ENCODE results near the gene VMAC.

Gene VMAC

GRCh38 chr19:5893296-5893903, 11.3 kb upstream of the VMAC start:
- Mint-ChIP-seq H3K27ac (no peak overlapping the region), H3K36me3 (peaks cover 15 to 20% of the 10 kb centered on the region in 2 donors), H3K27me3 (peaks cover 20 to 28% of the 10 kb centered on the region in 2 donors), H3K9me3 (no peaks in the 10 kb centered on the region), H3K4me3 (no peak overlapping the region), H3K4me1 (peaks cover 8 to 13% of the 10 kb centered on the region in 2 donors)
- ATAC-seq (replicated peaks), result no peak
- DNase-seq, result no peak

- no peak overlapping the region for H3K4me3 Mint-ChIP-seq
- H3K27ac Mint-ChIP-seq, result no peak overlapping the region
- DNase-seq, result no peak
- H3K36me3 Mint-ChIP-seq, result peaks cover 15 to 20% of the 10 kb centered on the region in 2 donors
- peaks cover 8 to 16% of the 10 kb centered on the region in 2 donors for H3K4me1 Mint-ChIP-seq
- peaks cover 16 to 23% of the 10 kb centered on the region in 2 donors for H3K27me3 Mint-ChIP-seq
- no peaks in the 10 kb centered on the region for H3K9me3 Mint-ChIP-seq
- no peak for ATAC-seq (replicated peaks)
Measured at GRCh38 chr19:5893907-5894703, 10.6 kb upstream of the VMAC start.

- no peak for ATAC-seq (replicated peaks)
- H3K9me3 Mint-ChIP-seq, result no peaks in the 10 kb centered on the region
- H3K36me3 Mint-ChIP-seq, result peaks cover 16 to 22% of the 10 kb centered on the region in 2 donors
- H3K27me3 Mint-ChIP-seq, result peaks cover 10 to 16% of the 10 kb centered on the region in 2 donors
- no peak overlapping the region for H3K27ac Mint-ChIP-seq
- no peak for DNase-seq
- peaks cover 8 to 17% of the 10 kb centered on the region in 2 donors for H3K4me1 Mint-ChIP-seq
- no peak overlapping the region for H3K4me3 Mint-ChIP-seq
Measured at GRCh38 chr19:5894704-5895349, 9.8 kb upstream of the VMAC start.

- no peak overlapping the region for H3K27ac Mint-ChIP-seq
- no peak for DNase-seq
- peaks cover 22 to 27% of the 10 kb centered on the region in 2 donors for H3K36me3 Mint-ChIP-seq
- H3K4me1 Mint-ChIP-seq, result peaks cover 13 to 22% of the 10 kb centered on the region in 2 donors
- no peaks in the 10 kb centered on the region for H3K9me3 Mint-ChIP-seq
- peaks cover 8 to 11% of the 10 kb centered on the region in 2 donors for H3K27me3 Mint-ChIP-seq
- H3K4me3 Mint-ChIP-seq, result no peak overlapping the region
- no peak for ATAC-seq (replicated peaks)
Measured at GRCh38 chr19:5895409-5895808, 9.3 kb upstream of the VMAC start.

GRCh38 chr19:5895890-5896289, 8.8 kb upstream of the VMAC start:
- no peak overlapping the region for H3K4me3 Mint-ChIP-seq
- peaks cover 13 to 24% of the 10 kb centered on the region in 2 donors for H3K4me1 Mint-ChIP-seq
- DNase-seq (no peak), ATAC-seq (replicated peaks) (no peak)
- H3K36me3 Mint-ChIP-seq, result peaks cover 23 to 28% of the 10 kb centered on the region in 2 donors
- H3K9me3 Mint-ChIP-seq, result no peaks in the 10 kb centered on the region
- H3K27ac Mint-ChIP-seq, result no peak overlapping the region
- H3K27me3 Mint-ChIP-seq, result peaks cover 8 to 11% of the 10 kb centered on the region in 2 donors

GRCh38 chr19:5896365-5897076, 8.2 kb upstream of the VMAC start:
- H3K27me3 Mint-ChIP-seq, result peaks cover 8 to 10% of the 10 kb centered on the region in 2 donors
- DNase-seq, result no peak
- ATAC-seq (replicated peaks), result no peak
- H3K9me3 Mint-ChIP-seq, result no peaks in the 10 kb centered on the region
- no peak overlapping the region for H3K4me3 Mint-ChIP-seq
- peaks cover 28 to 31% of the 10 kb centered on the region in 2 donors for H3K36me3 Mint-ChIP-seq
- no peak overlapping the region for H3K27ac Mint-ChIP-seq
- H3K4me1 Mint-ChIP-seq, result peaks cover 17 to 29% of the 10 kb centered on the region in 2 donors

GRCh38 chr19:5897189-5897969, 7.3 kb upstream of the VMAC start:
- H3K9me3 Mint-ChIP-seq, result no peaks in the 10 kb centered on the region
- H3K4me1 Mint-ChIP-seq, result peaks cover 15 to 32% of the 10 kb centered on the region in 2 donors
- H3K36me3 Mint-ChIP-seq, result peaks cover 28 to 30% of the 10 kb centered on the region in 2 donors
- no peak overlapping the region for H3K27ac Mint-ChIP-seq
- H3K27me3 Mint-ChIP-seq, result peaks cover under 1 to 1% of the 10 kb centered on the region in 2 donors
- DNase-seq, result no peak
- H3K4me3 Mint-ChIP-seq, result no peak overlapping the region
- ATAC-seq (replicated peaks), result no peak

- peaks cover 33 to 34% of the 10 kb centered on the region in 2 donors for H3K36me3 Mint-ChIP-seq
- no peak overlapping the region for H3K4me3 Mint-ChIP-seq
- no peak overlapping the region for H3K27ac Mint-ChIP-seq
- no peaks in the 10 kb centered on the region for H3K9me3 Mint-ChIP-seq
- H3K4me1 Mint-ChIP-seq, result peaks cover 22 to 43% of the 10 kb centered on the region in 2 donors
- ATAC-seq (replicated peaks) (no peak), DNase-seq (no peak)
- H3K27me3 Mint-ChIP-seq, result no peaks in the 10 kb centered on the region
Measured at GRCh38 chr19:5899728-5900526, 4.7 kb upstream of the VMAC start.

- peaks cover 20 to 50% of the 10 kb centered on the region in 2 donors for H3K4me1 Mint-ChIP-seq
- no peak for DNase-seq
- H3K9me3 Mint-ChIP-seq, result no peaks in the 10 kb centered on the region
- no peak for ATAC-seq (replicated peaks)
- no peaks in the 10 kb centered on the region for H3K27me3 Mint-ChIP-seq
- H3K36me3 Mint-ChIP-seq, result peaks cover 25 to 29% of the 10 kb centered on the region in 2 donors
- peak overlapping the region; percentile 69 for H3K27ac Mint-ChIP-seq
- H3K4me3 Mint-ChIP-seq, result no peak overlapping the region
Measured at GRCh38 chr19:5900976-5901375, 3.7 kb upstream of the VMAC start.

- ATAC-seq (replicated peaks) (no peak), DNase-seq (peak; percentile 10)
- Mint-ChIP-seq H3K4me3 (peak overlapping the region; percentile 98 to 99), H3K27me3 (no peaks in the 10 kb centered on the region), H3K4me1 (peaks cover 30 to 67% of the 10 kb centered on the region in 2 donors), H3K27ac (peak overlapping the region; percentile 99), H3K36me3 (peaks cover 23 to 35% of the 10 kb centered on the region in 2 donors), H3K9me3 (no peaks in the 10 kb centered on the region)
Measured at GRCh38 chr19:5903056-5903623, 1.5 kb upstream of the VMAC start.

- Mint-ChIP-seq H3K4me3 (peak within 1 kb of the TSS; percentile 98 to 99), H3K27me3 (no peaks in the 10 kb centered on the region), H3K36me3 (peaks cover 21 to 34% of the 10 kb centered on the region in 2 donors), H3K27ac (peak within 1 kb of the TSS; percentile 99), H3K4me1 (peaks cover 29 to 61% of the 10 kb centered on the region in 2 donors), H3K9me3 (no peaks in the 10 kb centered on the region)
- DNase-seq (peak; percentile 94), ATAC-seq (replicated peaks) (peak; percentile 61 to 65)
Measured at GRCh38 chr19:5903624-5904351, 884 bp upstream of the VMAC start, which contains the start of gene NDUFA11. NDUFA11 (minus strand) TSS chr19:5903790; CDS start chr19:5903708, 82 bp downstream.

All from stimulated activated naive B cell treated with anti-CD40 and anti-IgM and Interleukin-4, amounts not matched to agents 10 μg/mL and 1 μg/mL and 100 μg/mL, for 72 hours (primary cell).